Skeletal muscle tissue (tissue), 4 donors: ENCODE measurements around the gene MYO1E. TPM values are rescaled to one million over a fixed set of nuclear protein-coding genes. Genes with fewer than 3 reads are reported as not detected.

Source experiments
- H3K27ac ChIP-seq: one replicate; pipeline ENCODE4 v1.7.0; 2013; ENCODE audit warnings: mild to moderate bottlenecking, low read depth, low read length, inconsistent platforms
- H3K27me3 ChIP-seq, 3 donors: one replicate each; pipeline ENCODE4 v1.7.0; 2013; ENCODE audit warnings: low read length in 3 of 3; ENCODE audit not compliant: control insufficient read depth in 3 of 3, insufficient read depth in 3 of 3
- H3K36me3 ChIP-seq, 3 donors: one replicate each; pipeline ENCODE4 v1.7.0; 2013; ENCODE audit warnings: low read length in 3 of 3; ENCODE audit not compliant: control insufficient read depth in 3 of 3, insufficient read depth in 3 of 3
- H3K4me1 ChIP-seq, 3 donors: one replicate each; pipeline ENCODE4 v1.7.0; 2013; ENCODE audit warnings: low read length in 3 of 3, mild to moderate bottlenecking in 3 of 3; ENCODE audit not compliant: control insufficient read depth in 3 of 3, insufficient read depth in 3 of 3
- H3K4me3 ChIP-seq, 3 donors: one replicate each; pipeline ENCODE4 v1.7.0; 2013; ENCODE audit warnings: low read length in 3 of 3
- H3K9ac ChIP-seq, 3 donors: one replicate each; pipeline ENCODE4 v1.7.0; 2013; ENCODE audit warnings: low read length in 3 of 3, mild to moderate bottlenecking in 3 of 3, moderate library complexity in 2 of 3, low read depth in 1 of 3
- H3K9me3 ChIP-seq, 3 donors: one replicate each; pipeline ENCODE4 v1.7.0; 2013; ENCODE audit warnings: low read length in 3 of 3; ENCODE audit not compliant: control insufficient read depth in 3 of 3
- total RNA-seq: library from RNA; depleted of rRNA; stranded (reverse); fragments of >200 nt; gene quantifications from one replicate; pipeline ENCODE4 v1.2.3, GENCODE V29; 2014
- donor health status: Osteomylitis.

Gene MYO1E
- total RNA-seq, 1 donor from 2014 or later = 29.7 TPM

DNA sequence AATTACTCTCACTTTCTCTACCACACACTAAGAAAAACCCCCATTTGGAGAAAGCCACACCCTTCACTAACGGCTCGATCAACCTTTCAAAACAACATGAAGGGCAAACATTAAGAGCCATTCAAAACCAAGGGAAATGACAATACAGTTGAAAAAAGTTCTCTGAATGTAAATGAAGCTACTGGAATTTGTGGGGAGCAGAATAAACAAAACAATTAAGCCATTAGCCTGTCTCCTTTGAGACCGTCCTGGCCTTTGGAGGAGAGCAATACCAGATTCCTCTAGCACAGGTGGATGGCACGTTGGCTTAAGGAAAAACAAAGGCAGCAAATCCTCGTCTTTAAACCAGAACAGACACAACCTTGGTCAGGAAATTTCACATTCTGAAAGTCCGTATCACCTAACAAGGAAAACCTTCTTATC is 18.7 kb downstream of the MYO1E start:
- Histone ChIP-seq H3K27me3 (no peaks in the 10 kb centered on the region), H3K36me3 (no peaks in the 10 kb centered on the region), H3K4me3 (no peak overlapping the region), H3K4me1 (peaks cover 13 to 22% (median 18%) of the 10 kb centered on the region in 3 donors), H3K27ac (peak overlapping the region; percentile 34), H3K9ac (no peak overlapping the region), H3K9me3 (no peaks in the 10 kb centered on the region)

DNA sequence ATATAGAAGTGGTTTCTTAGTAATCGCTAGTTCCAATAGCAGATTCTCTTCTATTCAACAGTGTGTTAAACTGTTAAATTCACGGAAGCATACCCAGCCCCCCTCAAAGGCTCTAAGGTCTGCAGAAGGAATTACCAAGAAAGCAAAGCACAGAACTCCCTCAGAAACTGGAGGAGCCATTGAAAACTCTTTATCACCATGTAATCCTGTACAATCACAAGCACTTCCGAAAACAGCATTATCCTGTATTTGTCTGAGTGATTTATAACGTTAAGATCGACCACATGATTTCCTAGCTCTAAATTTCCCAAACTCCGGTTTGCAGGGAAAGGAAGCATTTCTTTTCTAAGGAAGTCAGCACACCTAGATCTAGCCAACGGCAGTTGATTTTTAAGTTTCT is 20.0 kb downstream of the MYO1E start:
- H3K4me1 ChIP-seq = peaks cover 13 to 22% (median 18%) of the 10 kb centered on the region in 3 donors
- H3K36me3 ChIP-seq = no peaks in the 10 kb centered on the region
- H3K9ac ChIP-seq = peak overlapping the region in 1 of 3 donors; percentile 24
- H3K9me3 ChIP-seq = no peaks in the 10 kb centered on the region
- H3K4me3 ChIP-seq = peak overlapping the region in 1 of 3 donors; percentile 37
- peak overlapping the region; percentile 71 for H3K27ac ChIP-seq
- H3K27me3 ChIP-seq = no peaks in the 10 kb centered on the region

- peaks cover 13 to 22% (median 18%) of the 10 kb centered on the region in 3 donors for H3K4me1 ChIP-seq
Measured at GRCh38 chr15:59352189-59352588, 20.5 kb downstream of the MYO1E start.

DNA sequence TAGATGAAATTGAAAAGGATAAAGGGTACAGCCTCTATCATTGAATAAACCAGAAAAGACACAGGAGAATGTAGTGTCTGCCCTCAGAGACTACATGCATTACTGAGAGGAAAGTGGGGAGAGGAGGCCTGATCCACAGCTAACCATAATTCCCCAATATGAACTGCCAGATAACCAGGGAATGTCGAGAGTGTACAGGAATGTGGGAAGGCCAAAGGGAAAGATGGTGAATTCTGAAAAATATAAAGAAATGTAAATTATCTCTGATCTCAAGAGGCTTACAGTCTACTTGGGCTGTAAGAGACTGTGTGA is 22.3 kb downstream of the MYO1E start:
- no peaks in the 10 kb centered on the region for H3K36me3 ChIP-seq
- no peaks in the 10 kb centered on the region for H3K9me3 ChIP-seq
- H3K27me3 ChIP-seq = no peaks in the 10 kb centered on the region
- H3K27ac ChIP-seq = peak overlapping the region; percentile 58
- H3K4me1 ChIP-seq = peaks cover 13 to 22% (median 20%) of the 10 kb centered on the region in 3 donors
- H3K9ac ChIP-seq = no peak overlapping the region
- no peak overlapping the region for H3K4me3 ChIP-seq

More at GRCh38 chr15:59352189-59352588, 20.5 kb downstream of the MYO1E start:
- Histone ChIP-seq H3K9ac (no peak overlapping the region), H3K9me3 (no peaks in the 10 kb centered on the region), H3K27ac (peak overlapping the region; percentile 71), H3K36me3 (no peaks in the 10 kb centered on the region), H3K4me3 (peak overlapping the region in 1 of 3 donors; percentile 37), H3K27me3 (no peaks in the 10 kb centered on the region)

- no peak overlapping the region for H3K4me3 ChIP-seq
- H3K9me3 ChIP-seq = no peaks in the 10 kb centered on the region
- no peaks in the 10 kb centered on the region for H3K27me3 ChIP-seq
- H3K4me1 ChIP-seq = peaks cover 13 to 23% (median 22%) of the 10 kb centered on the region in 3 donors
- H3K36me3 ChIP-seq = no peaks in the 10 kb centered on the region
- no peak overlapping the region for H3K9ac ChIP-seq
- peak overlapping the region; percentile 58 for H3K27ac ChIP-seq
Measured at GRCh38 chr15:59349680-59350420, 22.8 kb downstream of the MYO1E start.

DNA sequence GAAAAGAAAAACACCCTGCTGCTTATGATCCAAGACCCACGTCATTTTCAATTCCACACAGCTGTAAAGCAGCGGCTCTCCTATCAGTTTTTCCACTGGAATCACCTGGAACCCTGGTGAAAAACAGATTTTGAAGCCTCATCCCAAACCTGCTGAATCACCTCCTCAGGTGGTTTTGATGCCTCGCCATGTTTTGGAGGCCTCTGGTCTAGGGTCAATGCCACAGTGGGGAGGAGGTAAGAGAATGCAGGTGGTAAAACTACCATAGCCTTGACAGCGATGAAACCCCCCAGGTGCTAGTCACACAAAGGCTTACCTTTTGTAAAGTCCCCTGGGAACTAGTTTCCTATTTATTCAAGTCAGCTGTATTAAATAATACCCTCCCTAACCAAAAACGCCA is 24.8 kb downstream of the MYO1E start:
- Histone ChIP-seq H3K9me3 (no peaks in the 10 kb centered on the region), H3K36me3 (no peaks in the 10 kb centered on the region), H3K9ac (no peak overlapping the region), H3K4me3 (no peak overlapping the region), H3K27ac (no peak overlapping the region), H3K27me3 (no peaks in the 10 kb centered on the region), H3K4me1 (peaks cover 12 to 24% (median 23%) of the 10 kb centered on the region in 3 donors)

- no peaks in the 10 kb centered on the region for H3K27me3 ChIP-seq
- H3K9ac ChIP-seq = no peak overlapping the region
- no peaks in the 10 kb centered on the region for H3K9me3 ChIP-seq
- no peak overlapping the region for H3K4me3 ChIP-seq
- no peak overlapping the region for H3K27ac ChIP-seq
- peaks cover 7 to 16% (median 14%) of the 10 kb centered on the region in 3 donors for H3K4me1 ChIP-seq
- no peaks in the 10 kb centered on the region for H3K36me3 ChIP-seq
Measured at GRCh38 chr15:59346951-59347350, 25.7 kb downstream of the MYO1E start.

DNA sequence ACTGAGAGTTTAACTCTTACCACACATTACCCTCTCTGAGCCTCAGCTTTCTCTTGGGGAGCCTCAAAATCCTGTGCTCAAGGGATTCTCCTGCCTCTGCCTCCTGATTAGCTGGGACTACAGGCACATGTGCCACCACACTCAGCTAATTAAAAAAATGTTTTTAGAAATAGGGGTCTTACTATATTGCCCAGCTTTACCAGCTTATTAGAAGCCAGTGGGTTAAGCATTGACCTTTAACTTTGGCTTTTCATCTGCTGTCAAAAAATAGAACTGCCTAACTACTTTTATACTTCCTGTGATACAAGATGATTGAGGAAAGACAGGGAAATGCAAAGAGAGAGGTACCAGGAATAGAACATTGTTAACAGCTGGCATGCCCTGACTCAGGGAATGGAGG is 27.3 kb downstream of the MYO1E start:
- H3K9ac ChIP-seq = no peak overlapping the region
- no peak overlapping the region for H3K4me3 ChIP-seq
- no peaks in the 10 kb centered on the region for H3K27me3 ChIP-seq
- peaks cover 2 to 11% (median 8%) of the 10 kb centered on the region in 3 donors for H3K4me1 ChIP-seq
- H3K9me3 ChIP-seq = no peaks in the 10 kb centered on the region
- no peaks in the 10 kb centered on the region for H3K36me3 ChIP-seq
- H3K27ac ChIP-seq = no peak overlapping the region

DNA sequence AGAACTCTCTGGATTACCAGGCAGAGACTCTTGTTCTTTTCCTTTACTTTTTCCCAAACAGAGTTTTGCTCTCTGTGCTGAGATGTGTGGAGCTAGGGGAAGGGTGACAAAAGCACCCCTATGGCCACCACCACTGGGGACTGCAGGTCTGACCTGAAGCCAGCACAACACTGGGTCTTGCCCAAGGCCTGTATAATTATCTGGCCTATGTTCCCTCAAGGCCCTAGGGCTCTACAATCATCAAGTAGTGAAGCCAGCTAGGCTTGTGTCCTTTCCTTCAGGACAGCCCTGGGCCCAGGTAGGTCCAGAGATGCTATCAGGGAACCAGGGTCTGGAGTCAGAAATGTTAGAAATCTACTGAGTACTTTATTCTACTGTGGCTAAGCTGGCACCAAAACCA is 28.4 kb downstream of the MYO1E start:
- Histone ChIP-seq H3K27me3 (no peaks in the 10 kb centered on the region), H3K9me3 (no peaks in the 10 kb centered on the region), H3K27ac (no peak overlapping the region), H3K36me3 (no peaks in the 10 kb centered on the region), H3K4me3 (no peak overlapping the region), H3K9ac (no peak overlapping the region), H3K4me1 (peaks cover 2 to 5% (median 2%) of the 10 kb centered on the region in 3 donors)

GRCh38 chr15:59340325-59340724 is 32.3 kb downstream of the MYO1E start:
- H3K4me1 ChIP-seq = peaks cover 2% of the 10 kb centered on the region in 3 donors
- no peak overlapping the region for H3K4me3 ChIP-seq
- no peaks in the 10 kb centered on the region for H3K9me3 ChIP-seq
- no peaks in the 10 kb centered on the region for H3K36me3 ChIP-seq
- H3K27me3 ChIP-seq = no peaks in the 10 kb centered on the region
- H3K27ac ChIP-seq = no peak overlapping the region
- no peak overlapping the region for H3K9ac ChIP-seq
